ENCODE data around the gene GBX1.

Gene GBX1

DNA sequence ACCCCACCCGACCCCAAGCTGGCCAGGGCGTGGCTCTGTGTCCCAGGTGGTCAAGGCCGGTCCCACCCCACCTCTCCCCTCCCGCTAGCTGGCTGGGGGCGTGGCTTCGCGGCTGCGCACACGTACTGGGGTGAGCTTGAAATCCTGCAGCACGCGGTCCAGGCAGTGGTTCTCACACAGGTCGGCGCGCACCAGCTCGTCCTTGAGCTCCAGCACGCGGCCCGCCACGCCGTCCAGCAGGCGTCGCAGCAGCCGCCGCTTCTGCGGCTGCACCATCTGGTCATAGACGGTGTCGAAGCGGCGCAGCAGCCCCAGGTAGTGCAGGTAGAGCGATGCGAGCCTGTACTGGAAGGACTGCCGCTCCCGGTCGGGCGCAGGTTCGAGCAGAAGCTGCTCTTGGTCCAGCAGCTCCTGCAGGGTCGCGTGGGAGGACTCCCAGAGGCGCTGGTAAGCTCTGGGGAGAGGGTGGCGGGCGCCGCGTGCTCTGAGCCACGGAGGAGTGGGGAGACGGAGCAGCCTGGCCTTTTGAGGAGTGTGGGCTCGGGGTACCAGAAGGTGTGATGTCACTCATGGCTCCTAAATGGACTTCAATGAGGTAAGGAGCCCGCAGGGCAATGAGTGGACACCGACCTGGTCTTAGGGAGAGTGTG lies 37.0 kb upstream of the GBX1 start:
- Histone ChIP-seq H3K9me3 (ENCODE audit: insufficient read depth, low read length) (no peaks in the 10 kb centered on the region), H3K4me3 (ENCODE audit: low read length) (no peak overlapping the region), H3K36me3 (replicated peaks; ENCODE audit: low read depth, low read length) (no peaks in the 10 kb centered on the region), H3K9ac (ENCODE audit: low read length) (no peak overlapping the region), H3K4me2 (ENCODE audit: low read length) (no peak overlapping the region), H3K79me2 (ENCODE audit: low read length) (no peaks in the 10 kb centered on the region), H4K20me1 (ENCODE audit: insufficient read depth, low read length) (no peaks in the 10 kb centered on the region), H2AFZ (ENCODE audit: low read depth, low read length) (no peak overlapping the region), H3K4me1 (ENCODE audit: low read length) (no peaks in the 10 kb centered on the region), H3K27me3 (ENCODE audit: low read depth, low read length) (peaks cover 63% of the 10 kb centered on the region), H3K27ac (ENCODE audit: low read length) (no peak overlapping the region)
- TF ChIP-seq, protein P1, sequence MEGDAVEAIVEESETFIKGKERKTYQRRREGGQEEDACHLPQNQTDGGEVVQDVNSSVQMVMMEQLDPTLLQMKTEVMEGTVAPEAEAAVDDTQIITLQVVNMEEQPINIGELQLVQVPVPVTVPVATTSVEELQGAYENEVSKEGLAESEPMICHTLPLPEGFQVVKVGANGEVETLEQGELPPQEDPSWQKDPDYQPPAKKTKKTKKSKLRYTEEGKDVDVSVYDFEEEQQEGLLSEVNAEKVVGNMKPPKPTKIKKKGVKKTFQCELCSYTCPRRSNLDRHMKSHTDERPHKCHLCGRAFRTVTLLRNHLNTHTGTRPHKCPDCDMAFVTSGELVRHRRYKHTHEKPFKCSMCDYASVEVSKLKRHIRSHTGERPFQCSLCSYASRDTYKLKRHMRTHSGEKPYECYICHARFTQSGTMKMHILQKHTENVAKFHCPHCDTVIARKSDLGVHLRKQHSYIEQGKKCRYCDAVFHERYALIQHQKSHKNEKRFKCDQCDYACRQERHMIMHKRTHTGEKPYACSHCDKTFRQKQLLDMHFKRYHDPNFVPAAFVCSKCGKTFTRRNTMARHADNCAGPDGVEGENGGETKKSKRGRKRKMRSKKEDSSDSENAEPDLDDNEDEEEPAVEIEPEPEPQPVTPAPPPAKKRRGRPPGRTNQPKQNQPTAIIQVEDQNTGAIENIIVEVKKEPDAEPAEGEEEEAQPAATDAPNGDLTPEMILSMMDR (IDR thresholded peaks at IDR 0.05; ENCODE audit: low read depth, low read length), result no peak
- TF ChIP-seq EZH2phosphoT487 (IDR thresholded peaks at IDR 0.05; ENCODE audit: low read depth), result no peak

DNA sequence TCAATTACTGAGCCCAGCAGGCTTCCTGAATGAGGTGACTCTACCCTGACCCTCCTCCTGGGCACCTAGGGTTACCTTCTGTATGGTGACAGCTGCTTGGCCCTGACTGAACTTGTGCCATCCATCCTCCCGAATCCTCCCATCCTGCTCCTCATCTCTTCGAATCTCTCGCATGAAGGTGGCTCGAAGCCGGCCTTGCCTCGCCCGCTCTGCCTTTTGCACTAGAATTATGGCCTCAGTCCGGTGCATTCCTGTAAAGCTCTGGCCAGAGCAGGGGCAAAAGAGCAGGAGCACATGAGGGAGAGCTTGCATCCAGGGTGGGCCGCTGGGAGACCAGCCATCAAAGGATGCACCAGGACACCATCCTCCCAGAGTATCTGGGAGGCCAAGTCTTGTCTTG lies 35.3 kb upstream of the GBX1 start:
- Histone ChIP-seq H3K27ac (ENCODE audit: low read length) (no peak overlapping the region), H3K9ac (ENCODE audit: low read length) (no peak overlapping the region), H3K9me3 (ENCODE audit: insufficient read depth, low read length) (no peaks in the 10 kb centered on the region), H3K4me3 (ENCODE audit: low read length) (no peak overlapping the region), H3K4me2 (ENCODE audit: low read length) (no peak overlapping the region), H4K20me1 (ENCODE audit: insufficient read depth, low read length) (no peaks in the 10 kb centered on the region; the same call in 1 of the 2 replicates), H3K27me3 (ENCODE audit: low read depth, low read length) (peaks cover 80% of the 10 kb centered on the region), H3K79me2 (ENCODE audit: low read length) (no peaks in the 10 kb centered on the region), H3K4me1 (ENCODE audit: low read length) (no peaks in the 10 kb centered on the region), H2AFZ (ENCODE audit: low read depth, low read length) (no peak overlapping the region), H3K36me3 (replicated peaks; ENCODE audit: low read depth, low read length) (no peaks in the 10 kb centered on the region)
- TF ChIP-seq EZH2phosphoT487 (IDR thresholded peaks at IDR 0.05; ENCODE audit: low read depth), result no peak
- TF ChIP-seq, protein P1 (IDR thresholded peaks at IDR 0.05; ENCODE audit: low read depth, low read length), result no peak

DNA sequence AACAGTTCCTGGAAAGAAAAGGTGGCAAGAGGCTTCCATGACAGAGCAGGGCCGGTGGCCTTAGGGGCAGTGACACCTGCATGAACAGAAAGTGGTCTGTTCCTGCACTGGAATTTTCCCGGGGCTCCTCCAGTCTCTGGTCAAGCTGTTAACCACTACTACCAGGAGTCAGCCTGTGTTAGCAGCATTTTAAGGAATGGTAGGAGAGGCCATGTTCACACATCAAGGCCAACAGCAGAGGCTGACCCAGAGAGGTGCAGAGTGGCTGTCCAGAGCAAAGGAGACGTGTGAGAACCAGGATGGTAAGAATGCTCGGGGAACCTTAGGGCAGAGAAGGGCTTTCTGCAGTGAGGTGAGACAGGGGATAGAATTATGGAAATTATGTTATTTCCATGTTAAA lies 34.3 kb upstream of the GBX1 start:
- H3K4me1 ChIP-seq (ENCODE audit: low read length), result no peaks in the 10 kb centered on the region
- no peaks in the 10 kb centered on the region for H3K9me3 ChIP-seq (ENCODE audit: insufficient read depth, low read length)
- peaks cover 90% of the 10 kb centered on the region for H3K27me3 ChIP-seq (ENCODE audit: low read depth, low read length)
- no peak for TF ChIP-seq EZH2phosphoT487 (IDR thresholded peaks at IDR 0.05; ENCODE audit: low read depth)
- TF ChIP-seq, protein P1 (IDR thresholded peaks at IDR 0.05; ENCODE audit: low read depth, low read length), result no peak
- no peak overlapping the region for H3K4me2 ChIP-seq (ENCODE audit: low read length)
- no peak overlapping the region for H2AFZ ChIP-seq (ENCODE audit: low read depth, low read length)
- H3K79me2 ChIP-seq (ENCODE audit: low read length), result no peaks in the 10 kb centered on the region
- no peak overlapping the region for H3K4me3 ChIP-seq (ENCODE audit: low read length)
- no peak overlapping the region for H3K27ac ChIP-seq (ENCODE audit: low read length)
- H3K36me3 ChIP-seq (replicated peaks; ENCODE audit: low read depth, low read length), result no peaks in the 10 kb centered on the region
- no peak overlapping the region for H3K9ac ChIP-seq (ENCODE audit: low read length)
- H4K20me1 ChIP-seq (ENCODE audit: insufficient read depth, low read length), result no peaks in the 10 kb centered on the region; the same call in 1 of the 2 replicates

DNA sequence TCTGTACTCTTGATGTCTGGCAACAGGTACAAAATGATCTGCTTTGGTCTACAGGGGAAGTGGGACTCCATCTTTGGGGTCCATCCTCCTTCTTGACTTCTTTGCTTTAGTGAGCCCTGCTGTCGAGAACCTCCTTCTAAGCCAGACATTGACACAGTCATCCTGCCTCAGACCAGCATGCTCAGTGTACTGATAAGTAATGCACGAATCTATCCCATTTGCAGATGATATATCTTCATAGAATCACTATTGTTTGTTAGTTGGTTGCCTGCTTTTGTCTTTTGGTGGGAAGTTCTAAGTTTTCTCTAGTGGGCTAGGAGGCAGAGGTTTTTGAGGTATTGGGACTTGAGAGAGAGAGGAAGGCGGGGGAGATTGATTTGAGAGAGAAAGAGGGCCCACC lies 33.9 kb upstream of the GBX1 start:
- no peak overlapping the region for H3K9ac ChIP-seq (ENCODE audit: low read length)
- no peak overlapping the region for H2AFZ ChIP-seq (ENCODE audit: low read depth, low read length)
- H3K4me2 ChIP-seq (ENCODE audit: low read length), result no peak overlapping the region
- no peaks in the 10 kb centered on the region; the same call in 1 of the 2 replicates for H4K20me1 ChIP-seq (ENCODE audit: insufficient read depth, low read length)
- no peaks in the 10 kb centered on the region for H3K79me2 ChIP-seq (ENCODE audit: low read length)
- H3K36me3 ChIP-seq (replicated peaks; ENCODE audit: low read depth, low read length), result no peaks in the 10 kb centered on the region
- peaks cover 94% of the 10 kb centered on the region for H3K27me3 ChIP-seq (ENCODE audit: low read depth, low read length)
- no peaks in the 10 kb centered on the region for H3K4me1 ChIP-seq (ENCODE audit: low read length)
- TF ChIP-seq EZH2phosphoT487 (IDR thresholded peaks at IDR 0.05; ENCODE audit: low read depth), result no peak
- TF ChIP-seq, protein P1 (IDR thresholded peaks at IDR 0.05; ENCODE audit: low read depth, low read length), result no peak
- H3K4me3 ChIP-seq (ENCODE audit: low read length), result no peak overlapping the region
- no peak overlapping the region for H3K27ac ChIP-seq (ENCODE audit: low read length)
- H3K9me3 ChIP-seq (ENCODE audit: insufficient read depth, low read length), result no peaks in the 10 kb centered on the region
